Measurements from ENCODE around the gene PRPSAP1. TPM values are rescaled to one million over a fixed set of nuclear protein-coding genes. Genes with fewer than 3 reads are reported as not detected.
A peak's percentile ranks its signal among the peaks of the same experiment; 100 is the strongest.

The PRPSAP1 gene
- total RNA-seq, 2 experiments from 2014 or later: 28.1 to 29.9 TPM

GRCh38 chr17:76266244-76266938 lies 87.3 kb downstream of the PRPSAP1 start:
- no peak for TF ChIP-seq CTCF (IDR thresholded peaks at IDR 0.05)
- no peak for ATAC-seq
- peak overlapping the region; percentile 99 for H3K27ac Mint-ChIP-seq
- POLR2A ChIA-PET: interaction anchor here (0.6 to 28.3 kb wide), 15 partner anchors 9 to 468 kb away, joined by 3 to 960 read pairs (median 10); partner anchors contain the start of genes FOXJ1, RNF157, SPHK1 and SRP68
- H3K36me3 Mint-ChIP-seq (ENCODE audit: low read depth): peaks cover 51% of the 10 kb centered on the region
- no peaks in the 10 kb centered on the region for H3K27me3 Mint-ChIP-seq
- H3K4me1 Mint-ChIP-seq (ENCODE audit: low read depth): peaks cover 42% of the 10 kb centered on the region
- intact Hi-C loops (cut with micrococcal nuclease): loop anchor here (5.0 kb wide), 2 partner anchors 74 to 124 kb away; partner anchors contain the start of gene FOXJ1
- peak overlapping the region; percentile 96 for H3K4me3 Mint-ChIP-seq
- no peaks in the 10 kb centered on the region for H3K9me3 Mint-ChIP-seq
- DNase-seq: peak; percentile 52
- CTCF ChIA-PET: interaction anchor here (0.8 to 5.4 kb wide), 5 partner anchors 10 to 146 kb away, joined by 3 to 37 read pairs (median 4); no protein-coding TSS in a partner anchor

GRCh38 chr17:76265624-76266243 lies 88.0 kb downstream of the PRPSAP1 start:
- H3K4me1 Mint-ChIP-seq (ENCODE audit: low read depth): peaks cover 45% of the 10 kb centered on the region
- no peak for TF ChIP-seq CTCF (IDR thresholded peaks at IDR 0.05)
- intact Hi-C loops (cut with micrococcal nuclease): loop anchor here (5.0 kb wide), 2 partner anchors 73 to 123 kb away; partner anchors contain the start of gene FOXJ1
- H3K4me3 Mint-ChIP-seq: peak overlapping the region; percentile 96
- no peak for ATAC-seq
- H3K27ac Mint-ChIP-seq: peak overlapping the region; percentile 99
- CTCF ChIA-PET: interaction anchor here (1.0 to 5.4 kb wide), 6 partner anchors 14 to 252 kb away, joined by 3 to 37 read pairs (median 12); no protein-coding TSS in a partner anchor
- H3K27me3 Mint-ChIP-seq: no peaks in the 10 kb centered on the region
- H3K36me3 Mint-ChIP-seq (ENCODE audit: low read depth): peaks cover 44% of the 10 kb centered on the region
- no peaks in the 10 kb centered on the region for H3K9me3 Mint-ChIP-seq
- DNase-seq: peak; percentile 70
- POLR2A ChIA-PET: interaction anchor here (0.6 to 29.4 kb wide), 14 partner anchors 1 to 1215 kb away, joined by 3 to 960 read pairs (median 11); partner anchors contain the start of genes EXOC7, FOXJ1, RNF157 and SPHK1

- Mint-ChIP-seq H3K9me3 (no peaks in the 10 kb centered on the region), H3K4me1 (ENCODE audit: low read depth) (peaks cover 44% of the 10 kb centered on the region), H3K36me3 (ENCODE audit: low read depth) (peaks cover 41% of the 10 kb centered on the region), H3K27me3 (no peaks in the 10 kb centered on the region), H3K4me3 (peak within 1 kb of the TSS; percentile 96), H3K27ac (peak within 1 kb of the TSS; percentile 99)
- no peak for TF ChIP-seq CTCF (IDR thresholded peaks at IDR 0.05)
- CTCF ChIA-PET: interaction anchor here (0.7 to 4.1 kb wide), 12 partner anchors 9 to 251 kb away, joined by 3 to 23 read pairs (median 6); no protein-coding TSS in a partner anchor
- DNase-seq (peak; percentile 100), ATAC-seq (peak; percentile 81)
- intact Hi-C loops (cut with micrococcal nuclease): loop anchor here (5.0 kb wide), 2 partner anchors 73 to 123 kb away; partner anchors contain the start of gene FOXJ1
- POLR2A ChIA-PET: interaction anchor here (0.6 to 29.4 kb wide), 15 partner anchors 2 to 1216 kb away, joined by 3 to 960 read pairs (median 4); partner anchors contain the start of genes EXOC7, FOXJ1, RNF157 and UBALD2
Measured at GRCh38 chr17:76264755-76265623, 88.7 kb downstream of the PRPSAP1 start, which contains the start of gene UBALD2. Gene UBALD2, plus strand, starts transcription at chr17:76265348. Its CDS starts 158 bp downstream, at chr17:76265506.

DNA sequence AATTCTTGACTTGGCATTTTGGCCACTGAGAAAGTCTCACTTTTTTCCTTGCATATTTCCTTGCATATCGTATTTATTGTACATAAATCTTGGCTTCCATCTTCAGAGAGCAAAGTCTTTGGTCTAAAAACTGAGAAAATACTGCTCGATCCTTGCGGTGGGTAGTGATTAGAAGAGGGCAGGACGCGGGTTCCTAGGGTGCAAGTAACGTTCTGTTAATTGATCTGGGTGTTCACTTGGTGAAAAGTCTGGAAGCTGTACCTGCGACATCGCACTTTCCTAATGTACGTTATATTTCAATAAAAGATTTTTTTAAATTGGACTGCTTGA lies 89.3 kb downstream of the PRPSAP1 start:
- Mint-ChIP-seq H3K27me3 (no peaks in the 10 kb centered on the region), H3K4me1 (ENCODE audit: low read depth) (peaks cover 42% of the 10 kb centered on the region), H3K4me3 (peak overlapping the region; percentile 65), H3K9me3 (no peaks in the 10 kb centered on the region), H3K36me3 (ENCODE audit: low read depth) (peaks cover 35% of the 10 kb centered on the region), H3K27ac (peak overlapping the region; percentile 95)
- ATAC-seq (peak; percentile 0), DNase-seq (peak; percentile 48)
- CTCF ChIA-PET: interaction anchor here (0.7 to 4.1 kb wide), 13 partner anchors 10 to 250 kb away, joined by 3 to 23 read pairs (median 4); no protein-coding TSS in a partner anchor
- no peak for TF ChIP-seq CTCF (IDR thresholded peaks at IDR 0.05)
- intact Hi-C loops (cut with micrococcal nuclease): no loop called here
- POLR2A ChIA-PET: interaction anchor here (0.6 to 29.4 kb wide), 14 partner anchors 2 to 481 kb away, joined by 3 to 960 read pairs (median 4); partner anchors contain the start of genes EXOC7, FOXJ1, RNF157 and UBALD2

Measured in activated CD8-positive, alpha-beta T cell treated with anti-CD3 and anti-CD28 coated beads for 36 hours (primary cell).